GM19193 (cell line): ENCODE results near the gene TBC1D12.

ENCODE experiments used
- POLR2A ChIP-seq: IDR thresholded peaks from 4 replicates; pipeline ENCODE4 v1.6.1; 2011; ENCODE audit not compliant: insufficient read depth, insufficient read length; ENCODE audit errors: extremely low read depth

TBC1D12 gene

DNA sequence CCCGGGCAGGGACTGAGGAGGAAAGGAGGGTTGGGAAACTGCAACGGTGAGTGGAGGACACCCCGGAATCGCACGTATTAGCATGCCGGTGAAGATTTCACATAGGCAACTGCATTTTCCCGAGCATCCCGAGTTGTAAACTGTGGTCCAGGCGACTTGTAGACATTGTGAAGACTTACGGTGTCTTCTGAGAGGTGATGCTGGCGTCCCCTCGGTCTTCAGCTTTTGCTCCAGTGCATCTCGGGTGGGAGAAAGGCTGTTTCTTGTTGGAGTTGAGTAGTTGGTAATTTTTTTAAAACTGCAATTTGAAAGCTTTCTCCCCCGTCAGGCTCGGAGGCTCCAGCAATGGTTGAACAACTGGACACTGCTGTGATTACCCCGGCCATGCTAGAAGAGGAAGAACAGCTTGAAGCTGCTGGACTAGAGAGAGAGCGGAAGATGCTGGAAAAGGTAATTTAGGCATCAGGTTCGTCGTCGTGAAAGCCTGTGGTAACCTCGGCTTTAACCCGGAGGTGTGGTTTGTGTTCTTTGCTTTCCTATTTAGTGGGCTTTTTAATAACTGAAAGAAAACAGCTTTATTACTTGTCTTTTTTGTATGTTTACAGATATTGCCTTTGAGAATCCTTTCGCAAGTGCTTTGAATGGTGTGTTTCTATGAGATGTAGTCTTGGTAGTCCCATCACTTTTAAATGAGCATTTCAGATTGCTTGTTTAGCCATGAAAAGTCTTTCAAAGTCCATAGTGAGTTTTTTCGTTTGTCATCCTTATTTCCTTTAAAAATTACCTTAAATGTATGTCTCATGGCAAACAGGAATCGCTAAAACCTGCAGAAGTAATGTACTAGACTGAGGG, 143.9 kb downstream of the TBC1D12 start:
- no peak for TF ChIP-seq POLR2A

DNA sequence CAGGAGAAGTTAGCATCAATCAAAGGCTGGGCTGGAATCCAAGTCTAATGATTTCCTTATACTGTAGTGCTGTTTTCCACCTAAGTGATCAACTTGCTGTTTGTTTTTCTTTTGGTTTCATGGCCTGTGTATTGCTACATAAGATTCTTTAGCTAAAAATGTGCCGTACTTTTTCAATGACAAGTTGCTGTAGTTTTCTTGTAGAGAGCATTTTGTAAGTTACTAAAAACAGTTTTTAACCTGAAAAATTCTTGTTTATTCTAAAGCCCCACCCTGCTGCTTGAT, 144.5 kb downstream of the TBC1D12 start:
- no peak for TF ChIP-seq POLR2A

- TF ChIP-seq POLR2A, result no peak
Observed at GRCh38 chr10:94549221-94549620, 146.9 kb downstream of the TBC1D12 start.

GRCh38 chr10:94571081-94571480, 168.7 kb downstream of the TBC1D12 start:
- TF ChIP-seq POLR2A, result no peak

GRCh38 chr10:94571528-94571927, 169.2 kb downstream of the TBC1D12 start:
- no peak for TF ChIP-seq POLR2A

- no peak for TF ChIP-seq POLR2A
Observed at GRCh38 chr10:94578790-94579189, 176.4 kb downstream of the TBC1D12 start.

DNA sequence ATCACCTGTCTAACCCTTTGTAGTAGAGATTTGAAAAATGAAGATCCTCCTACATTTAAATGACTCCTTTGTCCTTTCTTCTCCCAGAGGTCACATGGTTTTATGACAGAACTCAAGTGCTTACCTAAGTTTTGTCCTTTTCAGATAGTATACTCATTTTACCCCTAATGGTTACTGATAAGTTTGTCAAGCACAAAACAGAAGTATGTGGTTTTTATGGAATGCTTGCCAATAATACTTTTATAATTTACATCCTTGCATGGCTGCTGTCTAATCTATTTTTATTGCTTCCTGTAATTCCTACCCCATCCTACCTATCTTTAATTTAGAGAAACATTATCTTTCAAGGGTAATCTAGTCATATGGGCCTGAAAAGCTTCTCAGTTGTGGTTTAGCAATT, 180.8 kb downstream of the TBC1D12 start:
- no peak for TF ChIP-seq POLR2A
